Neural progenitor cell (in vitro differentiated cells): ENCODE data around the gene CHD1.

Source experiments
- EZH2 ChIP-seq: fragments of 200-600 bp; sonication (generic); IDR thresholded peaks from 2 replicates; pipeline ENCODE4 v1.6.1; 2017; ENCODE audit warnings: antibody characterized with exemption, mild to moderate bottlenecking, moderate library complexity
- TF ChIP-seq, protein P1 (sequence below): fragments of 200-600 bp; sonication (generic); IDR thresholded peaks from 2 replicates; pipeline ENCODE4 v1.5.1; 2017; ENCODE audit warnings: antibody characterized with exemption, mild to moderate bottlenecking

DNA sequence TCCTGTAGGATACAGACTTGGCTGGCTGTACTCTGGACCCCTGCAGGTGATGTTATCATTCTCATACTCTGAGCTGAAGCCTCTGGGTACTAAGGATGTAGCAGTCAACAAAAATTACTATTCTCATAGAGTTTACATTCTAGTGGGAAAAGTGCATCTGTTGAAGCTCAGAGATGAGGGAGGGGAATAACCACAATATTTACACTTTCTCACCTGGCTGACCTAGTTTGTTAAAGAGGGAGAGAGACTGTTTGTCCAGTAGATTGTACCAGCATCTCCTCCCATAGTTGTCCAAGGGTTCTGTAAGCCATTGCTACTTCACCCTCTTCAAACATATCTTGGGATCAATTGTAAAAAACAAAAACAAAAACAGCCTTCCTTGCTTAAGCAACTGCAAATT, 33.8 kb upstream of the CHD1 start:
- TF ChIP-seq EZH2, result no peak
- TF ChIP-seq, protein P1, sequence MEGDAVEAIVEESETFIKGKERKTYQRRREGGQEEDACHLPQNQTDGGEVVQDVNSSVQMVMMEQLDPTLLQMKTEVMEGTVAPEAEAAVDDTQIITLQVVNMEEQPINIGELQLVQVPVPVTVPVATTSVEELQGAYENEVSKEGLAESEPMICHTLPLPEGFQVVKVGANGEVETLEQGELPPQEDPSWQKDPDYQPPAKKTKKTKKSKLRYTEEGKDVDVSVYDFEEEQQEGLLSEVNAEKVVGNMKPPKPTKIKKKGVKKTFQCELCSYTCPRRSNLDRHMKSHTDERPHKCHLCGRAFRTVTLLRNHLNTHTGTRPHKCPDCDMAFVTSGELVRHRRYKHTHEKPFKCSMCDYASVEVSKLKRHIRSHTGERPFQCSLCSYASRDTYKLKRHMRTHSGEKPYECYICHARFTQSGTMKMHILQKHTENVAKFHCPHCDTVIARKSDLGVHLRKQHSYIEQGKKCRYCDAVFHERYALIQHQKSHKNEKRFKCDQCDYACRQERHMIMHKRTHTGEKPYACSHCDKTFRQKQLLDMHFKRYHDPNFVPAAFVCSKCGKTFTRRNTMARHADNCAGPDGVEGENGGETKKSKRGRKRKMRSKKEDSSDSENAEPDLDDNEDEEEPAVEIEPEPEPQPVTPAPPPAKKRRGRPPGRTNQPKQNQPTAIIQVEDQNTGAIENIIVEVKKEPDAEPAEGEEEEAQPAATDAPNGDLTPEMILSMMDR, result no peak
